AG09309 (cell line): ENCODE results near the gene OCA2.
"Not testable (repeated sequence)": the region's sequence is repeated elsewhere in the genome, so short reads cannot be mapped to it uniquely, and the experiment has no call there.

Experiments used
- DNase-seq: peaks from one replicate; pipeline ENCODE4 v3.0.0-alpha.2; 2010; ENCODE audit warnings: low read depth
- H3K4me3 ChIP-seq: 2 replicates; pipeline ENCODE4 v1.5.1; 2011; ENCODE audit warnings: mild to moderate bottlenecking, low read depth, low read length, moderate library complexity; ENCODE audit not compliant: control insufficient read depth
- TF ChIP-seq, protein P1 (sequence below): IDR thresholded peaks from 2 replicates; pipeline ENCODE4 v1.5.1; 2011; ENCODE audit warnings: mild to moderate bottlenecking, low read depth, low read length, inconsistent platforms; ENCODE audit not compliant: insufficient read depth, control insufficient read depth; ENCODE audit errors: missing control alignments

Gene OCA2

DNA sequence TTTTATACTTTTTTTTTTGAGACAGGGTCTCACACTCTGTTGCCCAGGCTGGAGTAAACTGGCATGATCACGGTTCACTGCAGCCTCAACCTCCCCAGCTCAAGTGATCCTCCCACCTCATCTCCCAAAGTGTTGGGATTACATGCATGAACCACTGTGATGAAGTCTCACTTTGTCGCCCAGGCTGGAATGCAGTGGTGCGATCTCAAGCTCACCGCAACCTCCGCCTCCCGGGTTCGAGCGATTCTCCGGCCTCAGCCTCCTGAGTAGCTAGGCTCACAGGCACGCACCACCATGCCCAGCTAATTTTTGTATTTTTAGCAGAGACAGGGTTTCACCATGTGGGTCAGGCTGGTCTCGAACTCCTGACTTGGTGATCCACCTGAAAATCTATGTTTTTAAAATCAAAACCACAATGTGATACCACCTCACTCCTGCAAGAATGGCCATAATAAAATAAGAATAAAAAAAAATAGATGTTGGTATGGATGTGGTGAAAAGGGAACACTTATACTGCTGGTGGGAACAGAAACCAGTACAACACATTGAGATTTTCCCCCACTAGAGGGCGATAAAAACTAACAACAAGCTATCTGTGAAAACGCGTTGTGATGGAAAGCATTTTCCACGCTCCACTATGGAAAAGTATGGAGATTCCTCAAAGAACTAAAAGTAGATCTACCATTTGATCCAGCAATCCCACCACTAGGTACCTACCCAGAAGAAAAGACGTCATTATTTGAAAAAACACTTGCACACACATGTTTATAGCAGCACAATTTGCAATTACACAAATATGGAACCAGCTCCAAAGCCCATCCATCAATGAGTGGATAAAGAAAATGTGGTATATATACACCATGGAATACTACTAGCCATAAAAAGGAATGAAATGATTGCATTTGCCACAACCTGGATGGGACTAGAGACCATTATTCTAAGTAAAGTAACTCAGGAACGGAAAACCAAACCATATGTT is 26.8 kb upstream of the OCA2 start:
- H3K4me3 ChIP-seq, result no peak overlapping the region
- TF ChIP-seq, protein P1, sequence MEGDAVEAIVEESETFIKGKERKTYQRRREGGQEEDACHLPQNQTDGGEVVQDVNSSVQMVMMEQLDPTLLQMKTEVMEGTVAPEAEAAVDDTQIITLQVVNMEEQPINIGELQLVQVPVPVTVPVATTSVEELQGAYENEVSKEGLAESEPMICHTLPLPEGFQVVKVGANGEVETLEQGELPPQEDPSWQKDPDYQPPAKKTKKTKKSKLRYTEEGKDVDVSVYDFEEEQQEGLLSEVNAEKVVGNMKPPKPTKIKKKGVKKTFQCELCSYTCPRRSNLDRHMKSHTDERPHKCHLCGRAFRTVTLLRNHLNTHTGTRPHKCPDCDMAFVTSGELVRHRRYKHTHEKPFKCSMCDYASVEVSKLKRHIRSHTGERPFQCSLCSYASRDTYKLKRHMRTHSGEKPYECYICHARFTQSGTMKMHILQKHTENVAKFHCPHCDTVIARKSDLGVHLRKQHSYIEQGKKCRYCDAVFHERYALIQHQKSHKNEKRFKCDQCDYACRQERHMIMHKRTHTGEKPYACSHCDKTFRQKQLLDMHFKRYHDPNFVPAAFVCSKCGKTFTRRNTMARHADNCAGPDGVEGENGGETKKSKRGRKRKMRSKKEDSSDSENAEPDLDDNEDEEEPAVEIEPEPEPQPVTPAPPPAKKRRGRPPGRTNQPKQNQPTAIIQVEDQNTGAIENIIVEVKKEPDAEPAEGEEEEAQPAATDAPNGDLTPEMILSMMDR, result peak; percentile 58
- DNase-seq, result peak; percentile 24

DNA sequence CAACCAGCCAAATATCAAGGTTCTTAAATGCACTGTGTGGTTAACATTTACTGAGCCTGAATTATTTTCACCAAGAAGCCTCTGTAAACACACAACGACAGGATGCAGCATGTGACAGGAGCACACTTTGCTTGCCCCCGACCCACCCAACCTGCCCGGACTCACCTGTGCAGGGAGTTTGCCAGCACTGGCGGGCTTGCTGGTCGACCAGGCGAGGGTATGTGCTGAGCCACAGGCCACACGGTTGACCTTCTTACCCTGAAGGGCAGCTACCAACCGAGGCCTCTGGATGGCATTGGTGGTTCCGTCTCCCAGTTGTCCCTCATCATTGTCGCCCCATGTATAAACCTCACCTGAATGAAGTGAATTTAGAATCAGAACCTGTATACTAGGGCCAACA is 25.7 kb upstream of the OCA2 start:
- no peak for DNase-seq
- TF ChIP-seq, protein P1, result no peak
- H3K4me3 ChIP-seq, result no peak overlapping the region

DNA sequence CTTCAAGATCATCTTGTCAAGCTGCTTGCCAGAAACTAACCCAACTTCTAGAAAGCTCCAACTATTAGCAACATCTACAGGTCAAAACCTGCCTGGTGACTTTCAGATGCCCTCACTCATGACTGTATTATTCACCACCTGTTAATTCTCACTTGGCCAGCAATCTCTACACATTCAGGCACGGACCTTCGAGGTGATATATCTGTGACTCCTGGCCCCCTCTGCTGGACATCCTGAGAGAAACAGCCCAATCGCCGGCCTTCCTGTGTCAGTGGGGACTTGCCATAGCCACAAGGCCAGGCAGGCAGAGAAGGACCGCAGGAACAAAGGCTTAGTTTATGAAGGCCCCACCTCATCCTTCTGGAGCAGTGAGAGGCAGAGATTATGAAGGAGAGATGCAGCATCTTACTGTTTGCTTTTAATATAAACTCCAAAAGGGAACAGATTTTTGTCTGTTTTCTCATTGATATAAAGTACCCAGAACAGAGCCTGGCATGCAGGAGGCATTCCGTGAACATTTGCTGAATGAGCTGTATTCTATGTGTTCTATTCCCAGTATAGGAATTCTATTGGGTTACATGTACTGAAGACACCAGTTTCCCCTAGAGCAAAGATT is 24.4 kb upstream of the OCA2 start:
- no peak overlapping the region for H3K4me3 ChIP-seq
- no peak for DNase-seq
- TF ChIP-seq, protein P1, result peak; percentile 81

DNA sequence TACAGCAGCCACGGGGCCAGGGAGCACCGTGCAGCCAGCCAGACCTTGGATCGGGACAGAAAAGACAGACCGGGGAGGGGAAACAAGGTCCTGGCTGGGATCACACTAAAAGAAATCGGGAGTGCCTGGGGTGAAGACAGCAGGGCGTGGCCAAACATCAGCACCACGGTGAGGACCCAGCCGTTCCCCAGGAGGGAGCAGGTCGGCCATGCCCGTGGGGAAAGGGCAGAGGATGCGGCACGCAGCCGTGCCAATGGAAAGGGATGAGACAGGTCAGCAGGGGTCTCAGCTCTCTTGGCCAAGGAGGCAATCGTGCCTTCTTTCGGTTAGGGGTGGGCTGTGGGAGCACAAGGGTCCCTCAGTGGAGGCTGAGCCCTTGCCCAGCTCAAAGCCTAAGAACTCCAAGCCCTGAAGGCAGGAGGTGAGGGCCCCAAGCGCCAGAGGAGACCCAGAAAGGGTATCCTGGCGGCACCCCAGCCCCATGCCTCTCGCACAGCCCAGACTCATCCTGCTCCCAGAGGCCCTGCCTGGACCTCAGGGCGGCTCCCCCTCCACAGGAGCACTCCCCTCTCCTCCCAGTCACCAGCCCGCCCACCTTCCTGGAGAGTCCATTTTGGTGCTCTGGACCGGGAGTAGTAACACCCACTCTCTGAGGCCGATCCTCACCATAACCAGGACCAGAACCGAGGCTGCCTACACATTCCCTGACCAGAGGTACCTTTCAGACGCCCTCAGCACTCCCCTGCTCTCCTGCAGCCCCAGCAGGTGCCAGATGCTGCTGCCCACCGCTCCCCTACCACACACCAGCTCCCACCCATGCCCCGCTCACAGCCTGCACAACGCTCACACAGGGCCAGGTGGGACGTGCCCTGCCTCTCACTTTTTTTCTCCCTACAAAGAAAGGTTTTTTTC is 23.2 kb upstream of the OCA2 start:
- no peak for DNase-seq
- TF ChIP-seq, protein P1, result no peak
- H3K4me3 ChIP-seq, result no peak overlapping the region

DNA sequence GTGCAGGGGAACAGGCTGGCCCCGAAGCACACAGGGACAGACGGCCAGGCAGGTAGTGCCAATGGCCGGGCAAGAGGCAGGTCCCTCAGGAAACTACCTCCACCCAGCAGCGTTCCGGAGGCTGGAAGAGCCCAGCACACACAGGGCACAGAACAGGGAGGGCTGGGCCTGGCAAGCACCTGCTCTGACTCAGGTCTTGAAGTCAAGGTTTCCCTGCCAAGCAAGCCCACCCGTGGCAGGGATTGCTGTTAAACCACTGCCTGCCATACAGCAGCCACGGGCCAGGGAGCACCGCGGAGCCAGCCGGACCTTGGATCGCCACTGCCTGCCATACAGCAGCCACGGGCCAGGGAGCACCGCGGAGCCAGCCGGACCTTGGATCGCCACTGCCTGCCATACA is 22.5 kb upstream of the OCA2 start:
- not testable (repeated sequence) for H3K4me3 ChIP-seq, DNase-seq

DNA sequence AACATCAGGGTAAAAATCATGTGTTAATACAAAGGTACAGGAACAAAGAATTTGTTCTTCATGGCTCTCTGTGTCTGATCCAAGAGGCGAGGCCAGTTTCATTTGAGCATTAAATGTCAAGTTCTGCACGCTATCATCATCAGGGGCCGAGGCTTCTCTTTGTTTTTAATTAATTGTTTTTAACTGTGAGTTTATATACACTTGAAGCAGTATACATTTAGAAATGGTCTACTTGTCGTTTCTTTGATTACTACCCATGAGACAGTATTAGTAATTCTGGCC is 21.2 kb upstream of the OCA2 start:
- TF ChIP-seq, protein P1, result no peak
- H3K4me3 ChIP-seq, result no peak overlapping the region
- no peak for DNase-seq
